ENCODE results near the gene ZNF93. TPM values are rescaled to one million over a fixed set of nuclear protein-coding genes. Genes with fewer than 3 reads are reported as not detected.

The ZNF93 gene
- total RNA-seq, 1 experiment from 2014 or later, result 0.40 TPM

DNA sequence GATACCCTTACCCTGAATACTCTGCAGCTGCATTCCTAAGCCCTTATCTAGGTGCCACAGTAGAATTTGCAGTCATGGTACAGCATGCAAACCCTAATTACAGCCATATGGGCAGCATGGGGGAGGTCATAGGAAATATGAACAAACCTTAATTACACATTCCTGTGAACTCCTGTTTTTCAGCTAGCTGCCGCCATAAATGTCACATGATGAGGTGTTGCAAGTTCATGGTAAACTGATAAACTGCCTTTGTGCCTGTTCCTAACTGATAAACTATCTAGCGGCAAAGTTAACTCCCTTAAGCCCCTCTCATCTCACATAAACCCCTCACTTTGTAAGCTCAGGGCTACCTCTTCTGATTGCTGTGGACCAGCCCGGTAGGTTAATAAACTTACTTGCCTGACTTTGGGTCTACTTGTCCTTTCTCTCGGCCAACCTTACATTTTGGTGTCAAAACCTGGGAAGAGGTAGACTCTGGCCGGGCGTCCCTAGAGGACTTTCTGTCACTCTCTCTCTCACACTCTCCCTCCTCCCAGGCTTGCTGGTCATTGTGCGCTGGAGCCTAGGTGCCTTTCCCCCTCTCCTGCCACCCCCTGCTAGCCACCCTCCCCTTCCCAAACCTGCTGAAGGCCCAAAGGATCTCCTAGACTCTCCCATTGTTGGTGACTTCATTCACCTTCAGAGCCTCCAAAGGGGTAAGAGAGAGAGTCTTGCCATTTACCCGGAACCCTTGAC, 43.3 kb downstream of the ZNF93 start:
- Histone ChIP-seq H3K27me3 (ENCODE audit: low read length) (no peaks in the 10 kb centered on the region), H3K9me3 (ENCODE audit: low read length) (0 out of 2 replicates have a peak, but pooled peaks cover 10% of the 10 kb centered on the region), H4K20me1 (ENCODE audit: low read length) (no peaks in the 10 kb centered on the region), H3K27ac (ENCODE audit: low read length) (no peak overlapping the region), H3K79me2 (ENCODE audit: low read length) (no peaks in the 10 kb centered on the region), H3F3A (ENCODE audit: low read length, unreplicated experiment) (no peaks in the 10 kb centered on the region), H3K9me2 (replicated peaks; ENCODE audit: low read length) (no peaks in the 10 kb centered on the region), H2AFZ (ENCODE audit: low read length) (no peak overlapping the region), H3K4me3 (ENCODE audit: low read length) (no peak overlapping the region), H3K4me2 (ENCODE audit: low read length) (no peak overlapping the region), H3K9ac (ENCODE audit: low read length) (no peak overlapping the region), H3K4me1 (ENCODE audit: insufficient read depth, low read length) (no peaks in the 10 kb centered on the region), H3K36me3 (ENCODE audit: low read depth, low read length) (no peaks in the 10 kb centered on the region)
- POLR2A ChIA-PET (ENCODE audit: unreplicated experiment), result no interaction called here
- no peak for DNase-seq
- no peak for ATAC-seq
- TF ChIP-seq EZH2phosphoT487 (IDR thresholded peaks at IDR 0.05; ENCODE audit: borderline replicate concordance, low read length) (no peak), CTCF (conservative IDR thresholded peaks at IDR 0.05; ENCODE audit: low read depth, low read length) (no peak), EZH2 (IDR thresholded peaks at IDR 0.05; ENCODE audit: low read length, unreplicated experiment) (no peak)
- CTCF ChIA-PET, result no interaction called here
- intact Hi-C loops (cut with micrococcal nuclease), result no loop called here
- no TSS peak for BruUV-seq (replicated peaks)

DNA sequence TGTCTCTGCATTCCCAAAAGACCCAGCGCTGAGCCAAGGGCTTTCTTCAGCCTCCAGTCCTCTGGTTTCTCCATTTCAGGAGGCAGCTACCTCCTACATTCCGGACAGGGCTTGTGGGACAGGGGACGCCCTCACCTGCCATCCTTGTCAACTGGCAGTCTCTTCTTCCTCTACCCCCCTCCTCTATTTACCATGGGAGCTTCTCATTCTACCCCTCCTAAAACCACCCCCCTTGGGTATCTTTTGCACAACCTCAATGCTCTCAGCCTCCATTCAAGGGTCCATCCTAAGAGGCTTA, 43.8 kb downstream of the ZNF93 start:
- BruUV-seq (replicated peaks), result no TSS peak
- no peak for TF ChIP-seq CTCF (conservative IDR thresholded peaks at IDR 0.05; ENCODE audit: low read depth, low read length)
- TF ChIP-seq EZH2phosphoT487 (IDR thresholded peaks at IDR 0.05; ENCODE audit: borderline replicate concordance, low read length), result no peak
- TF ChIP-seq EZH2 (IDR thresholded peaks at IDR 0.05; ENCODE audit: low read length, unreplicated experiment), result no peak
- no peak overlapping the region for H3K9ac ChIP-seq (ENCODE audit: low read length)
- no peaks in the 10 kb centered on the region for H3F3A ChIP-seq (ENCODE audit: low read length, unreplicated experiment)
- no peaks in the 10 kb centered on the region for H3K9me2 ChIP-seq (replicated peaks; ENCODE audit: low read length)
- H3K9me3 ChIP-seq (ENCODE audit: low read length), result 0 out of 2 replicates have a peak, but pooled peaks cover 10% of the 10 kb centered on the region
- H3K4me2 ChIP-seq (ENCODE audit: low read length), result no peak overlapping the region
- CTCF ChIA-PET, result no interaction called here
- no peak overlapping the region for H3K27ac ChIP-seq (ENCODE audit: low read length)
- no peak overlapping the region for H3K4me3 ChIP-seq (ENCODE audit: low read length)
- H2AFZ ChIP-seq (ENCODE audit: low read length), result no peak overlapping the region
- intact Hi-C loops (cut with micrococcal nuclease), result no loop called here
- no peak for DNase-seq
- H3K27me3 ChIP-seq (ENCODE audit: low read length), result no peaks in the 10 kb centered on the region
- H3K79me2 ChIP-seq (ENCODE audit: low read length), result no peaks in the 10 kb centered on the region
- no peaks in the 10 kb centered on the region for H3K36me3 ChIP-seq (ENCODE audit: low read depth, low read length)
- POLR2A ChIA-PET (ENCODE audit: unreplicated experiment), result no interaction called here
- no peaks in the 10 kb centered on the region for H3K4me1 ChIP-seq (ENCODE audit: insufficient read depth, low read length)
- ATAC-seq, result no peak
- no peaks in the 10 kb centered on the region for H4K20me1 ChIP-seq (ENCODE audit: low read length)

DNA sequence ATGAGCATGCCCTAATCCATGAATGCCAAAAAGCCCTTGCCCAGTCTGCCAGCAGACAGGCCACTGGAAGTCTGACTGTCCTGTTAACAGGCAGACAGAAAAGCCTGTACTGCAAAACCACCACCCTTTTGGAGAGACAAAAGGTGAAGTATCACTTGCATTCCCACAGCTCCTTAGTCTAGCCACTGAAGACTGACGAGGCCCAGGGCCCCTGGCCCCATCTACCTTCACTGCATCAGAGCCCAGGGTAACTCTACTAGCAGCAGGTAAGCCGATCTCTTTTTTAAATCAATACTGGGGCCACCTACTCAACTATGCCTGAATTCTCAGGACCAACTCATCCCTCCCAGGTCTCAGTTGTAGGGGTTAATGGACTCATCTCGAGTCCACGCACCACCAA, 45.5 kb downstream of the ZNF93 start:
- TF ChIP-seq EZH2phosphoT487 (IDR thresholded peaks at IDR 0.05; ENCODE audit: borderline replicate concordance, low read length), result no peak
- TF ChIP-seq CTCF (conservative IDR thresholded peaks at IDR 0.05; ENCODE audit: low read depth, low read length), result no peak
- TF ChIP-seq EZH2 (IDR thresholded peaks at IDR 0.05; ENCODE audit: low read length, unreplicated experiment), result no peak
- ChIA-PET POLR2A (ENCODE audit: unreplicated experiment) (no interaction called here), CTCF (no interaction called here)
- Histone ChIP-seq H3K4me1 (ENCODE audit: insufficient read depth, low read length) (no peaks in the 10 kb centered on the region), H3K4me3 (ENCODE audit: low read length) (no peak overlapping the region), H2AFZ (ENCODE audit: low read length) (no peak overlapping the region), H3F3A (ENCODE audit: low read length, unreplicated experiment) (no peaks in the 10 kb centered on the region), H3K9me3 (ENCODE audit: low read length) (peaks cover 8% of the 10 kb centered on the region; the same call in 1 of the 2 replicates), H3K36me3 (ENCODE audit: low read depth, low read length) (no peaks in the 10 kb centered on the region), H3K9ac (ENCODE audit: low read length) (no peak overlapping the region), H3K79me2 (ENCODE audit: low read length) (no peaks in the 10 kb centered on the region), H3K4me2 (ENCODE audit: low read length) (no peak overlapping the region), H3K9me2 (replicated peaks; ENCODE audit: low read length) (no peaks in the 10 kb centered on the region), H3K27me3 (ENCODE audit: low read length) (no peaks in the 10 kb centered on the region), H3K27ac (ENCODE audit: low read length) (no peak overlapping the region), H4K20me1 (ENCODE audit: low read length) (no peaks in the 10 kb centered on the region)
- BruUV-seq (replicated peaks), result no TSS peak
- ATAC-seq, result no peak
- DNase-seq, result no peak
- intact Hi-C loops (cut with micrococcal nuclease), result no loop called here
